ENCODE measurements around the gene CTRB1.

GRCh38 chr16:75222271-75222783 is 3.5 kb downstream of the CTRB1 start:
- TF ChIP-seq CTCF (IDR thresholded peaks at IDR 0.05) (no peak), EP300 (IDR thresholded peaks at IDR 0.05) (no peak), POLR2A (IDR thresholded peaks at IDR 0.05) (no peak), POLR2AphosphoS5 (IDR thresholded peaks at IDR 0.05) (no peak)

Measured in upper lobe of left lung (tissue), 4 donors.